Measurements from ENCODE around the gene FAF1.

DNA sequence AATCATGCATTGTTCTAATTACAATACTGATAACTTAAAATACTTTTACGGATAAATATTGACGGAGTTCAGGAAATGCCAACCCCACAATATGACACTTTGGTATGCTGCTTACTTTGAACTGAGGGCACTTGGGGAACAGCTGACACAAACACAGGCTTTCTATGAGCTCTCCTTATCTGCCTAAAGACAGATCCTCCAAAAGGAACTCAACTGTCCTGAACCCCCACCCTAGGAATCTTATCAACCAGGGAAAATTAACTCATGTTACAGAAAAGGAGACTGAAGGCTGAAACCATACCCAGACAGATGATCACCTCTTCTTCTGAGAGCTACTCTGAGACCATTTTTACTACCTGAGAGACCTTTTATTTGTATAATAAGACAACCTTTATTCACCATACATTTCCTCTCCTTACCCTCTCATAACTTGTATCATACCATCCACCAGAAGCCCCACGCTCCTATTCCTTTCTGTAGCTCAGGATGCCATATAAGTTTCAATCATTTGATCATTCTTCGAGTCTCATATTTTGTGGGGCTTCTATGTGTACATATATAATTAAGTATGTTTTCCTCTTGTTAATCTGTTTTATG lies 239.5 kb downstream of the FAF1 start:
- no peak for TF ChIP-seq GATA3 (IDR thresholded peaks at IDR 0.05; ENCODE audit: low read depth, low read length)
- no peak for TF ChIP-seq GATA2 (IDR thresholded peaks at IDR 0.05; ENCODE audit: low read depth, low read length)

Data from SH-SY5Y (cell line).